AG04450 (cell line): ENCODE measurements around the gene ITPRIPL2. TPM values are rescaled to one million over a fixed set of nuclear protein-coding genes. Genes with fewer than 3 reads are reported as not detected.

Experiments used
- CTCF ChIA-PET: fragments of 300-600, 350-600 bp; formaldehyde crosslinking; extraction: SDS; loops from one replicate; lab custom pipeline; 2022; ENCODE audit warnings: antibody characterized with exemption, inconsistent platforms; lab: Charles Lee
- POLR2A ChIA-PET: fragments of 350-600 bp; formaldehyde crosslinking; extraction: SDS; loops from one replicate; lab custom pipeline; 2021; ENCODE audit warnings: antibody characterized with exemption, inconsistent platforms; lab: Yijun Ruan, JAX
- DNase-seq: peaks from one replicate; pipeline ENCODE4 v3.0.0-alpha.2; 2011; ENCODE audit warnings: low read depth, low spot score
- H3K27ac ChIP-seq: one replicate; pipeline ENCODE4 v1.5.1; 2012; ENCODE audit warnings: low read depth, low read length, control low read depth
- H3K27me3 ChIP-seq: one replicate; pipeline ENCODE4 v1.6.0; 2012; ENCODE audit warnings: low read length; ENCODE audit not compliant: control insufficient read depth, insufficient read depth
- H3K4me3 ChIP-seq: 2 replicates; pipeline ENCODE4 v1.5.1; 2011; ENCODE audit warnings: mild to moderate bottlenecking, low read depth, low read length, control low read depth
- H3K9me3 ChIP-seq: 2 replicates; pipeline ENCODE4 v1.5.1; 2012; ENCODE audit warnings: low read length; ENCODE audit not compliant: control insufficient read depth, insufficient read depth
- CTCF ChIP-seq: IDR thresholded peaks from 2 replicates; pipeline ENCODE4 v1.5.1; 2011; ENCODE audit warnings: low read depth, low read length, control low read depth, inconsistent platforms
- polyA plus RNA-seq: library from polyadenylated mRNA; depleted of rRNA; stranded (reverse); fragments of >200 nt; gene quantifications from 2 replicates; pipeline ENCODE4 v1.2.3, GENCODE V29; 2011

ITPRIPL2 gene
- polyA plus RNA-seq, 1 experiment: 16.3 TPM

DNA sequence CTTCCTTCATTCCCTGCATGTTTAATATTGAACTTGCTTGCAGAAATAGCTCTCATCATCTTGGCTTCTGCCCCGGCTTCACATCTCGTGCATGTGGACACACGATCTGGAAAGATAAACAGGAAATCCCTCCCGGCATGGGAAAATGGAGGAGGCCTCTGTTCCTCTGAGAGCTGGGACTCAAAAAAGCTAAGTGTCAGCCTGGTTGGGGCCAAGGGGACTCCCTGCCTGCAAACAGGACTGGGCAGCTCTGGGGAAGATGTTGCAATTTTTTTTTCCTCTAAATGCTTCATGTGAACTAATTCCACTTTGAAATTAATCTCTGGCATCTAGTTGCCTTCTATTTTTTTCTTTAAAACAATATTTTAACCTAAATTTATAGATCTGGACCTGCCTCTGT is 24.8 kb downstream of the ITPRIPL2 start:
- peak; percentile 73 for DNase-seq
- ChIA-PET POLR2A (interaction anchor here (0.7 to 0.8 kb wide), 2 partner anchors 19 to 21 kb away, joined by 4 to 6 read pairs; no protein-coding TSS in a partner anchor), CTCF (interaction anchor here (0.9 to 2.8 kb wide), 3 partner anchors 52 to 364 kb away, joined by 3 to 10 read pairs (median 8); no protein-coding TSS in a partner anchor)
- peaks cover 2% of the 10 kb centered on the region for H3K27me3 ChIP-seq
- no peak overlapping the region for H3K4me3 ChIP-seq
- no peak for TF ChIP-seq CTCF
- H3K27ac ChIP-seq: peak overlapping the region; percentile 59
- no peaks in the 10 kb centered on the region for H3K9me3 ChIP-seq

- no peak overlapping the region for H3K4me3 ChIP-seq
- DNase-seq: no peak
- H3K27ac ChIP-seq: no peak overlapping the region
- H3K27me3 ChIP-seq: peaks cover 2% of the 10 kb centered on the region
- no peak for TF ChIP-seq CTCF
- ChIA-PET CTCF (interaction anchor here (0.7 to 2.8 kb wide), 5 partner anchors 40 to 170 kb away, joined by 3 to 8 read pairs (median 6); no protein-coding TSS in a partner anchor), POLR2A (interaction anchor here (0.6 kb wide), 1 partner anchor 20 kb away, joined by 3 read pairs; no protein-coding TSS in a partner anchor)
- no peaks in the 10 kb centered on the region for H3K9me3 ChIP-seq
These were observed 25.8 kb downstream of the ITPRIPL2 start for GRCh38 chr16:19139436-19140091.

DNA sequence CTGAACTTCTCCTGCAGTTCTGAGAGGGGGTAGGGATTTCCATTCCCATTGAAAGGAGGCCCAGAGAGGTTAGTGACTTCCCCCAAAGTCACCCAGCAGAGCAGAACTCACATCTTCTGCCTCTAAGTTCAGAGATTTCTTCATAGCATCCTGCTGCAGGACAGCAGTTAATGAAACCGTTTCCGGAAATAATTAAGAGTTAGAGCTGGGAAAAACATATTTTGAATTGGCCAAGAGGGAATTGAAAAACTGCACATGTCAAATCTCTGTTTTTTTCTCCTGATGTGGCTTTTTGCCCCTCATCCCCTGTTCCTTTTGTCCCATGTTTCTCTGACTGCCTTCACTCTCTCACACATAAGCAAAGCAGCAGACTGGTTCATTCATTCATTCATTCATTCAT is 26.6 kb downstream of the ITPRIPL2 start:
- ChIA-PET CTCF (interaction anchor here (1.5 to 2.8 kb wide), 2 partner anchors 39 to 53 kb away, joined by 7 to 8 read pairs; no protein-coding TSS in a partner anchor), POLR2A (interaction anchor here (0.6 kb wide), 1 partner anchor 21 kb away, joined by 3 read pairs; no protein-coding TSS in a partner anchor)
- TF ChIP-seq CTCF: no peak
- no peak overlapping the region for H3K4me3 ChIP-seq
- peaks cover 2% of the 10 kb centered on the region for H3K27me3 ChIP-seq
- DNase-seq: no peak
- H3K9me3 ChIP-seq: no peaks in the 10 kb centered on the region
- H3K27ac ChIP-seq: no peak overlapping the region

DNA sequence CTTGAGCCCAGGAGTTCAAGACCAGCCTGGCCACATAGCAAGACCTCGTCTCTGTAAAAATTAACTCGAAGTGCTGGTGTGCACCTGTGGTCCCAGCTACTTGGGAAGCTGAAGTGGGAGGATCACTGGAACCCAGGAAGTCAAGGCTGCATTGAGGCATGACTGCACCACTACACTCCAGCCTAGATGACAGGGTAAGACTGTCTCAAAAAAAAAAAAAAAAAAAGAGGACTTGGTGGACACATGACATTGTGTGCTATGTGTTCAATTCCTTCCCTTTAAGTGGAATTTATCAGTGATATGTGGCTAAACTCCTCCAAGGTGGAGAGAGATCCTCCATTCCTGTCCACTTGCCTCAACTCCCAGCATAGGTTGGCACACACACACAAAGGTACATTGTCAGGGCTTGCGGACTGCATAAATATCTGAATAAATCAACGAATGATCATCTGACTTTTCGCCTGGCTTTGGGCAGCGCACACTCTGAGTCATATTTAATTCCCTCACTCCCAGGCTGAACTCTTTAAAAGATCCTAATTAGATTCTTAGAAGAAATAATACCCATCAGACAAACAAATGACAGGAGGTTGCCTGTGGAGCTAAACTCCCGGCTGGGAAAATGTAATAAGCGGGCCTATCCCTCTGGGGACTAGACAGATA is 29.3 kb downstream of the ITPRIPL2 start:
- Histone ChIP-seq H3K4me3 (no peak overlapping the region), H3K27ac (no peak overlapping the region), H3K27me3 (peaks cover 11% of the 10 kb centered on the region), H3K9me3 (peaks cover 4% of the 10 kb centered on the region; the same call in 1 of the 2 replicates)
- no peak for TF ChIP-seq CTCF
- ChIA-PET POLR2A (no interaction called here), CTCF (interaction anchor here (1.0 kb wide), 1 partner anchor 57 kb away, joined by 3 read pairs; no protein-coding TSS in a partner anchor)
- no peak for DNase-seq
